Measurements from ENCODE around the gene TRPM1. TPM values are rescaled to one million over a fixed set of nuclear protein-coding genes. Genes with fewer than 3 reads are reported as not detected.

Gene TRPM1
- polyA plus RNA-seq, 3 donors = 0.03 to 0.04 TPM; not detected in 1

- peaks cover 23% of the 10 kb centered on the region for H3K4me1 Mint-ChIP-seq
- H3K36me3 ChIP-seq (replicated peaks in 1 of 2; ENCODE audit: control insufficient read depth in 1 of 2, insufficient read depth in 2 of 2, low read length in 2 of 2) = peaks cover 52 to 86% of the 10 kb centered on the region in 2 donors
- TF ChIP-seq CTCF (IDR thresholded peaks at IDR 0.05) = no peak
- H3K9me3 Mint-ChIP-seq = no peaks in the 10 kb centered on the region
- no peak overlapping the region for H3K4me3 ChIP-seq (replicated peaks in 1 of 3; ENCODE audit: low read depth in 2 of 3, low read length in 3 of 3)
- H2AFZ ChIP-seq (ENCODE audit: insufficient read depth, low read depth, low read length, poor library complexity, severe bottlenecking) = no peak overlapping the region
- peaks cover 1 to 3% of the 10 kb centered on the region in 2 donors for H3K4me1 ChIP-seq (ENCODE audit: control insufficient read depth in 1 of 2, insufficient read depth in 2 of 2, low read length in 2 of 2)
- intact Hi-C loops (cut with micrococcal nuclease) = loop anchor here in 1 of 2 donors (10.0 kb wide), 1 partner anchor 151 kb away; no protein-coding TSS in a partner anchor
- H3K9ac ChIP-seq (ENCODE audit: insufficient read depth, low read length, poor library complexity, severe bottlenecking) = no peak overlapping the region
- no peak for DNase-seq
- H4K20me1 ChIP-seq (ENCODE audit: insufficient read depth, low read length) = peaks cover 100% of the 10 kb centered on the region
- 94% methylated on average over 4 of the region's 4 CpGs for WGBS (ENCODE audit: insufficient coverage)
- peaks cover 79% of the 10 kb centered on the region for H3K79me2 ChIP-seq (ENCODE audit: insufficient read depth, low read length)
- no peaks in the 10 kb centered on the region for H3K27me3 Mint-ChIP-seq (ENCODE audit: low read depth in 3 of 3)
- no peak overlapping the region for H3K4me3 Mint-ChIP-seq
- H3K27ac ChIP-seq (ENCODE audit: low read depth in 1 of 2, low read length in 2 of 2) = no peak overlapping the region
- H3K27ac Mint-ChIP-seq = no peak overlapping the region
- H3K9me3 ChIP-seq (replicated peaks in 1 of 2; ENCODE audit: control insufficient read depth in 1 of 2, insufficient read depth in 1 of 2, low read length in 2 of 2) = no peaks in the 10 kb centered on the region
- peaks cover 61 to 78% of the 10 kb centered on the region in 2 donors for H3K36me3 Mint-ChIP-seq
- H3K27me3 ChIP-seq (ENCODE audit: control insufficient read depth in 2 of 2, insufficient read depth in 2 of 2, low read length in 2 of 2) = no peaks in the 10 kb centered on the region
- H3K4me2 ChIP-seq (replicated peaks; ENCODE audit: extremely low read depth, low read length, poor library complexity, severe bottlenecking) = no peak overlapping the region
Measured at GRCh38 chr15:30973379-30973778, 128.1 kb downstream of the TRPM1 start.

- H3K4me2 ChIP-seq (replicated peaks; ENCODE audit: extremely low read depth, low read length, poor library complexity, severe bottlenecking) = no peak overlapping the region
- TF ChIP-seq CTCF (IDR thresholded peaks at IDR 0.05) = no peak
- H3K9me3 ChIP-seq (replicated peaks in 1 of 2; ENCODE audit: control insufficient read depth in 1 of 2, insufficient read depth in 1 of 2, low read length in 2 of 2) = no peaks in the 10 kb centered on the region
- peaks cover 67 to 80% of the 10 kb centered on the region in 2 donors for H3K36me3 Mint-ChIP-seq
- H3K9me3 Mint-ChIP-seq = no peaks in the 10 kb centered on the region
- H3K27me3 ChIP-seq (ENCODE audit: control insufficient read depth in 2 of 2, insufficient read depth in 2 of 2, low read length in 2 of 2) = no peaks in the 10 kb centered on the region
- peaks cover 69 to 97% of the 10 kb centered on the region in 2 donors for H3K36me3 ChIP-seq (replicated peaks in 1 of 2; ENCODE audit: control insufficient read depth in 1 of 2, insufficient read depth in 2 of 2, low read length in 2 of 2)
- H3K4me3 Mint-ChIP-seq = no peak overlapping the region
- no peaks in the 10 kb centered on the region for H3K4me1 ChIP-seq (ENCODE audit: control insufficient read depth in 1 of 2, insufficient read depth in 2 of 2, low read length in 2 of 2)
- peaks cover 100% of the 10 kb centered on the region for H4K20me1 ChIP-seq (ENCODE audit: insufficient read depth, low read length)
- intact Hi-C loops (cut with micrococcal nuclease) = loop anchor here in 1 of 2 donors (10.0 kb wide), 1 partner anchor 155 kb away; no protein-coding TSS in a partner anchor
- H3K9ac ChIP-seq (ENCODE audit: insufficient read depth, low read length, poor library complexity, severe bottlenecking) = no peak overlapping the region
- no peak overlapping the region for H3K27ac ChIP-seq (ENCODE audit: low read depth in 1 of 2, low read length in 2 of 2)
- peaks cover 43% of the 10 kb centered on the region for H3K79me2 ChIP-seq (ENCODE audit: insufficient read depth, low read length)
- H3K4me3 ChIP-seq (replicated peaks in 1 of 3; ENCODE audit: low read depth in 2 of 3, low read length in 3 of 3) = no peak overlapping the region
- no peaks in the 10 kb centered on the region for H3K27me3 Mint-ChIP-seq (ENCODE audit: low read depth in 3 of 3)
- peak overlapping the region in 1 of 7 donors; percentile 10 for H3K27ac Mint-ChIP-seq
- H3K4me1 Mint-ChIP-seq = peaks cover 15% of the 10 kb centered on the region
- WGBS (ENCODE audit: insufficient coverage) = 100% methylated on average over 1 of the region's 2 CpGs
- no peak overlapping the region for H2AFZ ChIP-seq (ENCODE audit: insufficient read depth, low read depth, low read length, poor library complexity, severe bottlenecking)
- no peak for DNase-seq
Measured at GRCh38 chr15:30969724-30970123, 131.8 kb downstream of the TRPM1 start.
